ENCODE data around the gene EYA3.

GRCh38 chr1:28067523-28068090 is 20.8 kb downstream of the EYA3 start:
- TF ChIP-seq, protein P1, sequence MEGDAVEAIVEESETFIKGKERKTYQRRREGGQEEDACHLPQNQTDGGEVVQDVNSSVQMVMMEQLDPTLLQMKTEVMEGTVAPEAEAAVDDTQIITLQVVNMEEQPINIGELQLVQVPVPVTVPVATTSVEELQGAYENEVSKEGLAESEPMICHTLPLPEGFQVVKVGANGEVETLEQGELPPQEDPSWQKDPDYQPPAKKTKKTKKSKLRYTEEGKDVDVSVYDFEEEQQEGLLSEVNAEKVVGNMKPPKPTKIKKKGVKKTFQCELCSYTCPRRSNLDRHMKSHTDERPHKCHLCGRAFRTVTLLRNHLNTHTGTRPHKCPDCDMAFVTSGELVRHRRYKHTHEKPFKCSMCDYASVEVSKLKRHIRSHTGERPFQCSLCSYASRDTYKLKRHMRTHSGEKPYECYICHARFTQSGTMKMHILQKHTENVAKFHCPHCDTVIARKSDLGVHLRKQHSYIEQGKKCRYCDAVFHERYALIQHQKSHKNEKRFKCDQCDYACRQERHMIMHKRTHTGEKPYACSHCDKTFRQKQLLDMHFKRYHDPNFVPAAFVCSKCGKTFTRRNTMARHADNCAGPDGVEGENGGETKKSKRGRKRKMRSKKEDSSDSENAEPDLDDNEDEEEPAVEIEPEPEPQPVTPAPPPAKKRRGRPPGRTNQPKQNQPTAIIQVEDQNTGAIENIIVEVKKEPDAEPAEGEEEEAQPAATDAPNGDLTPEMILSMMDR (IDR thresholded peaks at IDR 0.05), result no peak
- TF ChIP-seq ZFX (IDR thresholded peaks at IDR 0.05; ENCODE audit: borderline replicate concordance), result no peak

Measured in 22Rv1 (cell line).